RWPE1 (cell line): ENCODE data around the gene TEPSIN.

Source experiments
- CTCF ChIA-PET: fragments of 350-600 bp; sonication (Branson Sonifier 250); formaldehyde crosslinking; extraction: SDS; loops from one replicate; lab custom pipeline; 2021; lab: Yijun Ruan, JAX
- POLR2A ChIA-PET: fragments of 400-600 bp; formaldehyde crosslinking; extraction: SDS; loops from one replicate; lab custom pipeline; 2020; ENCODE audit warnings: antibody characterized with exemption; ENCODE audit not compliant: low non-redundant PET; lab: Yijun Ruan, JAX
- DNase-seq: peaks from one replicate; pipeline ENCODE4 v3.0.0; 2012; ENCODE audit warnings: low spot score
- H3K27ac ChIP-seq: fragments of 450-650 bp; 2 replicates; pipeline ENCODE4 v1.5.1; 2017
- TF ChIP-seq, protein P1 (sequence below): fragments of 450-650 bp; conservative IDR thresholded peaks from 2 replicates; pipeline ENCODE4 v1.5.1; 2017; ENCODE audit warnings: low read depth, mild to moderate bottlenecking

The TEPSIN gene

DNA sequence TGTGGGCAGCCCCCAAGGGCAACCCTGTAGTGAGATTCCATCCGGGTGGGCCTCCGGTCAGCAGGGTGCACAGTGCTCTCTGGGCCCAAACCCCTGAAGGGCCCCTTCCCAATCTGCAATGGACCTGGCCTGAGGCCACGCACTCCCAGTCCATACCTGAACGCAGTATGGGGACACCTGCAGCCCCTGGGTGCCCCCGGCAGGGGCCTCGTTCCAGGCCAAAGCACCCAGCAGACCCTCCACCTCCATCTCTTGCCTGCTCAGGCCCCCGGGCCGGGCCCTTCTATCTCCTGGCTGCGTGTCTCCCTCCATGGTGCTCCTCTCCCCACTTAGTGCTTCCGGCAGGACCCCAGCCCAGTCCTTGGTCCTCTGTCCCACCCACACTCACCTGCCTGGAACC is 55.5 kb downstream of the TEPSIN start:
- ChIA-PET CTCF (no interaction called here), POLR2A (no interaction called here)
- H3K27ac ChIP-seq, result no peak overlapping the region
- DNase-seq, result no peak
- TF ChIP-seq, protein P1, sequence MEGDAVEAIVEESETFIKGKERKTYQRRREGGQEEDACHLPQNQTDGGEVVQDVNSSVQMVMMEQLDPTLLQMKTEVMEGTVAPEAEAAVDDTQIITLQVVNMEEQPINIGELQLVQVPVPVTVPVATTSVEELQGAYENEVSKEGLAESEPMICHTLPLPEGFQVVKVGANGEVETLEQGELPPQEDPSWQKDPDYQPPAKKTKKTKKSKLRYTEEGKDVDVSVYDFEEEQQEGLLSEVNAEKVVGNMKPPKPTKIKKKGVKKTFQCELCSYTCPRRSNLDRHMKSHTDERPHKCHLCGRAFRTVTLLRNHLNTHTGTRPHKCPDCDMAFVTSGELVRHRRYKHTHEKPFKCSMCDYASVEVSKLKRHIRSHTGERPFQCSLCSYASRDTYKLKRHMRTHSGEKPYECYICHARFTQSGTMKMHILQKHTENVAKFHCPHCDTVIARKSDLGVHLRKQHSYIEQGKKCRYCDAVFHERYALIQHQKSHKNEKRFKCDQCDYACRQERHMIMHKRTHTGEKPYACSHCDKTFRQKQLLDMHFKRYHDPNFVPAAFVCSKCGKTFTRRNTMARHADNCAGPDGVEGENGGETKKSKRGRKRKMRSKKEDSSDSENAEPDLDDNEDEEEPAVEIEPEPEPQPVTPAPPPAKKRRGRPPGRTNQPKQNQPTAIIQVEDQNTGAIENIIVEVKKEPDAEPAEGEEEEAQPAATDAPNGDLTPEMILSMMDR, result no peak

DNA sequence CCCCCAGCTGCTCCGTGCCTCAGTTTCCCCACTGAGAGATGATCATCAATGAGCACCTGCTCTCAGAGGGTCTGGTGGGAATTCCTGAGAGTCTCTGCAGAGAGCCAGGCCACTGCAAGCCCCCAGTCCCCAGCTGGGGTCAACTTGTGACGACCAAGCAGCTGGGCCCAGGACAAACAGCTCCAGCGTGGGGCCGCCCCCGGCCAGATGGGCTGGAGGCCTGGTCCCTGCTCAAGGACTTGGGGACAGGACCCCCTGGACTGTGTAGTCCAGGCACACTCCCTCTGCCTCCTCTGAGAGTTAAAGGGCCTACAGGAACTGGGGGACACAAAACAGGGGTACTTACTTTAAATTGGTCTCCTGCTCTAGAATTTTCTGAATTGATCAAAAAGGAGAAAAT is 56.3 kb downstream of the TEPSIN start:
- CTCF ChIA-PET, result no interaction called here

DNA sequence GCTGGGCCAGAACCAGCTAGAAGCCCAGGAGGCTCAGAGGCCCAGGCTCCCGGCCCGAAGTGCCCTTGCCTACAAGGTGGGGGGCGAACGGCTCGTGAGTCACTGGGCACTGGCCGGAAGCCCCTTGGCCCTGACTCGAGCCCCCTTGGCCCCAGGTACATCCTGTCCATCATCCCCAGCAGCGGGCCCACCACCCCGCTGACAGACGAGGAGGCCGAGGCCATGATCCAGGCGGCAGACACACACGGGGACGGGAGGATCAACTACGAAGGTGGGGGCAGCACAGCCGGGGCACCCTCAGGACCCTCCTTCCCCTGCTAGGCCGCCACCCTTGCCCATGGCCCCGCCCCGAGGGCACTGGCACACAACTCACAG is 57.1 kb downstream of the TEPSIN start:
- no peak for DNase-seq
- POLR2A ChIA-PET, result no interaction called here
- TF ChIP-seq, protein P1, result no peak
- CTCF ChIA-PET, result no interaction called here
- H3K27ac ChIP-seq, result no peak overlapping the region

More for the DNA sequence above, 56.3 kb downstream of the TEPSIN start:
- no peak for DNase-seq
- no peak overlapping the region for H3K27ac ChIP-seq
- POLR2A ChIA-PET, result no interaction called here
- TF ChIP-seq, protein P1, result no peak

DNA sequence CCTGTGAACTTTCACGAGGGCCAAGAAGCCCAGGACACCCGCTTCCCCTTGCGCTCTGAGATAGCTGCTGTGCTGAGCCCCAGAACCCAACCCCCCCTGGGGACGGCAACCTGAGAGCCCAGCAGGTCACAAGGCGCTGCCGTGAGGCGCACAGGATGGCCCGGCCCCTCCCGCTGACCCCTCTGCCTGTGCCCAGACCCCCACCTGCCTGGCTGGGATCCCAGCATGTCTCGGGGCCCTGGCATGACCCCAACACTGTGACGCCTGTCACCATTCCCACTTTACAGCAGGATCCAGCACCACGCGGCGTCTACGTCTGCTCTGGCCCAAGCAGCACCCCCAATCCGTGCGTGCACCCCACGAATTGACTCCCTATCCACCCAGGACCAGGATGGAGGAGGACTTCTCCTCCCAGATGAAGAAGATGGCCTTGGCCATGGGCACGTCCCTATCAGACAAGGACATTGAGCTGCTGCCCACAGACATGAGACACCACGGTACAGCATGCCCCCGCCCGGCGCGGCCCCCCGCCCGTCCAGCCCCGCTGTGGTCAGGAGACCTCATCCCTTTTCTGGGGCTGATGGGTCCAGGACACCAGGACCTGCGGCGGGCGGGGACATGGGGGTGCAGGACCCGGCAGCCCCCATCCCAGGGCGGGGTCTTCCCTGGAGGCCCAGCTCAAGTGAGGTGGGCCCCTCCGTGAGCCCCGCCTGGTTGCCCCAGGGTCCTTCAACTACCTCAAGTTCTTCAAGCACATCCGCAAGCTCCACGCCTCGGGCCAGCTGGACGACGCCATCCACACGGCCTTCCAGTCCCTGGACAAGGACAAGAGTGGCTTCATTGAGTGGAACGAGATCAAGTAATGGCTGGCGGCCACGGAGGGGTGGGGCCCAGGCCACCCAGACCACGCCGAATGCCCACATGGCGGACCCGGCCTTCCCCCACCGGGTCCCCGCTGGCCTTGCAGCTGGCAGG is 57.7 kb downstream of the TEPSIN start:
- CTCF ChIA-PET, result no interaction called here

DNA sequence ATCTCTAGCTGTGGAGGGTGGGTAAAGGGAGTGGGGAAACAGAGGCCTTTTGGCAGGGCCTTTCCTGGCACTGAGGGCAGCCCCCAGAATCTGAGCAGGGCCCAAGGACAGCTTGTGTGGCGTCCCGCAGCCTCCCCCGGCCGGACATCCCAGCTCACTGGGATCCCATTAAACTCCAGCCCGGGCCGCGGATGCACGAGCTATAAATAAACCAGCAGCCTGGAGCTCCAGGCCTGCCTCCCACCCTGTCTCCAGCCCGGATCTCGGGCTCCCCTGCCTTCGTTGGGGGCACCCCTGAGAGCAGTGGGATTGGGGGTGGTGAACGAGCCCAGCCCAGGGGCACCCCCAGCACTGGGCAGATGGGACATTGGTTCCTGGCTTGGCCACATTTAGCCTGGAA is 59.0 kb downstream of the TEPSIN start:
- ChIA-PET POLR2A (no interaction called here), CTCF (interaction anchor here (0.6 kb wide), 1 partner anchor 21 kb away, joined by 8 read pairs; no protein-coding TSS in a partner anchor)
- TF ChIP-seq, protein P1, result no peak

More for the DNA sequence above, 57.7 kb downstream of the TEPSIN start:
- TF ChIP-seq, protein P1, result no peak
- H3K27ac ChIP-seq, result no peak overlapping the region
- DNase-seq, result no peak
- POLR2A ChIA-PET, result no interaction called here

DNA sequence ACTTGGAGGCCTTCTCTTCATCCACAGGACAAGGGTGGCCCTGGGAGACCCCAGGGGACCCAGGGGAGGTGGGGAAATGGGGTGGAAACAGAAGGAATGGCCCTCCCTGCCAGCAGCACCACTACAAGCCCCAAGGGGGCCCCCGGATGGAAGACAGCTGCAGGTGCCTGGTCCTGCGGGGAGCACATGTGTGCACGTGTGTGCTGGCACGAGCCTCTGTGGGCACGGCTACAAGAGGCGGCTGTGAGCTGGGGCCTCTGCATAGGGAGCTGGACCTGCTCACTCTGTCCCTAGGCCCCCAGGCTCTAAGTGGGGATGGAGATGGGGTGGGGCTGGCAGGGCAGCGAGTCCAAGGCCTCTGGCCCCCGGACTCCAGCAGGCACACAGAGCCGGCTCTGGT is 59.6 kb downstream of the TEPSIN start:
- TF ChIP-seq, protein P1, result no peak
- H3K27ac ChIP-seq, result no peak overlapping the region
- ChIA-PET POLR2A (no interaction called here), CTCF (interaction anchor here (0.5 to 0.7 kb wide), 2 partner anchors 101 to 838 kb away, joined by 3 to 4 read pairs; no protein-coding TSS in a partner anchor)
- no peak for DNase-seq

More for the DNA sequence above, 59.0 kb downstream of the TEPSIN start:
- H3K27ac ChIP-seq, result no peak overlapping the region
- no peak for DNase-seq
